LNCaP clone FGC (cell line): ENCODE results near the gene ABHD17B.

ENCODE experiments used
- DNase-seq: peaks from one replicate; pipeline ENCODE4 v3.0.0-alpha.2; 2011; ENCODE audit warnings: low read depth
- H3K4me3 ChIP-seq: 2 replicates; pipeline ENCODE4 v1.5.1; 2011; ENCODE audit warnings: mild to moderate bottlenecking, low read depth, low read length, control low read depth
- TF ChIP-seq, protein P1 (sequence below): IDR thresholded peaks from 2 replicates; pipeline ENCODE4 v1.5.1; 2012; ENCODE audit warnings: mild to moderate bottlenecking; ENCODE audit not compliant: control insufficient read depth, insufficient read depth; ENCODE audit errors: extremely low read depth

The ABHD17B gene

GRCh38 chr9:71844808-71845207 lies 66.2 kb downstream of the ABHD17B start:
- TF ChIP-seq, protein P1, sequence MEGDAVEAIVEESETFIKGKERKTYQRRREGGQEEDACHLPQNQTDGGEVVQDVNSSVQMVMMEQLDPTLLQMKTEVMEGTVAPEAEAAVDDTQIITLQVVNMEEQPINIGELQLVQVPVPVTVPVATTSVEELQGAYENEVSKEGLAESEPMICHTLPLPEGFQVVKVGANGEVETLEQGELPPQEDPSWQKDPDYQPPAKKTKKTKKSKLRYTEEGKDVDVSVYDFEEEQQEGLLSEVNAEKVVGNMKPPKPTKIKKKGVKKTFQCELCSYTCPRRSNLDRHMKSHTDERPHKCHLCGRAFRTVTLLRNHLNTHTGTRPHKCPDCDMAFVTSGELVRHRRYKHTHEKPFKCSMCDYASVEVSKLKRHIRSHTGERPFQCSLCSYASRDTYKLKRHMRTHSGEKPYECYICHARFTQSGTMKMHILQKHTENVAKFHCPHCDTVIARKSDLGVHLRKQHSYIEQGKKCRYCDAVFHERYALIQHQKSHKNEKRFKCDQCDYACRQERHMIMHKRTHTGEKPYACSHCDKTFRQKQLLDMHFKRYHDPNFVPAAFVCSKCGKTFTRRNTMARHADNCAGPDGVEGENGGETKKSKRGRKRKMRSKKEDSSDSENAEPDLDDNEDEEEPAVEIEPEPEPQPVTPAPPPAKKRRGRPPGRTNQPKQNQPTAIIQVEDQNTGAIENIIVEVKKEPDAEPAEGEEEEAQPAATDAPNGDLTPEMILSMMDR: no peak
- no peak overlapping the region for H3K4me3 ChIP-seq

GRCh38 chr9:71839668-71840067 lies 71.3 kb downstream of the ABHD17B start:
- H3K4me3 ChIP-seq: no peak overlapping the region
- no peak for DNase-seq
- TF ChIP-seq, protein P1: no peak

More at GRCh38 chr9:71844808-71845207, 66.2 kb downstream of the ABHD17B start:
- DNase-seq: no peak

GRCh38 chr9:71835596-71835995 lies 75.4 kb downstream of the ABHD17B start:
- H3K4me3 ChIP-seq: no peak overlapping the region
- no peak for DNase-seq
- TF ChIP-seq, protein P1: no peak

GRCh38 chr9:71830929-71831328 lies 80.1 kb downstream of the ABHD17B start:
- TF ChIP-seq, protein P1: no peak
- no peak for DNase-seq
- no peak overlapping the region for H3K4me3 ChIP-seq

GRCh38 chr9:71830153-71830552 lies 80.8 kb downstream of the ABHD17B start:
- no peak for DNase-seq
- TF ChIP-seq, protein P1: no peak
- no peak overlapping the region for H3K4me3 ChIP-seq

- TF ChIP-seq, protein P1: no peak
- H3K4me3 ChIP-seq: no peak overlapping the region
- no peak for DNase-seq
Measured at GRCh38 chr9:71826279-71826678, 84.7 kb downstream of the ABHD17B start.

DNA sequence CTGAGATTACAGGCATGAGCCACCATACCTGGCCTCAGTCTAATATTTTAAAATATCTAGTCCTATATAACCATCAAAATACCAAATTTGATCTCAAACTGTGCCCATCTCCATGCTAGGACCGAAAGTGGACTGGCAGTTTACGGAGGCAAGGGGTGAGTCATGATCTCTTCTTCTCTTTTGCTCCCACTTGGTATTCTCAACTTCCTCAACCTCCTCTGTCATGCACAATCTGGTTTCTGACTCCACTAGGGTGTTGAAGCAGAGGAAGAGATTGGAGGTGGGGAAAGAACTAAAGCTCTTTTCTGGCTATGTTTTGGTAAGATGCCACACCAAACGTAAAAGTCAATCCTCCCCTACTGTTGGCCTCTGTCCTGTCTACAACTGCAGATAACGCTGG lies 86.7 kb downstream of the ABHD17B start:
- no peak for DNase-seq
- H3K4me3 ChIP-seq: no peak overlapping the region
- TF ChIP-seq, protein P1: no peak
